DLD1 (cell line): ENCODE data around the gene TGFBI.
"Not testable (repeated sequence)": the region's sequence is repeated elsewhere in the genome, so short reads cannot be mapped to it uniquely, and the experiment has no call there.

Source experiments
- in situ Hi-C: cut with HindIII; loops from 2 replicates; pipeline ENCODE4 v1.10.0; 2017; ENCODE audit warnings: low sequenced_read_pairs

The TGFBI gene

DNA sequence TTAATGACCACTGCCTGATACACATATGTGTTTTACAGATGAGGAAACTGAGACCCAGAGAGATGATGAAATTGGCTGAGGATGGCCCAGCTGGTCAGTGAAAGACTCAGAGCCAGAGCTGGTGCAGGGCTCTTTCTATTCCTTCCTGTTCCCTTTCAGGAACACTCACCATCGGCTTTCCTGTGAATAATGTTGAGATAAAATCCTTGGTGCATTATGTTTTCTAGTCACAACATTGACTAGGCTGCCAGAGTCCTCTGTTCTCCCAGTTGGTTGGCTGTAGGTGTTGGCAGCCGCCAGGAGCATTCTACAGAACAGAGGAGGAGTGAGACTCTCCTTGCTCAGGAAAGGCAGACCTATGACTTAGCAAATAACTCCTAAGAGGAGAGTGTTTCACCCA lies 14.8 kb downstream of the TGFBI start:
- in situ Hi-C loops: no loop called here

DNA sequence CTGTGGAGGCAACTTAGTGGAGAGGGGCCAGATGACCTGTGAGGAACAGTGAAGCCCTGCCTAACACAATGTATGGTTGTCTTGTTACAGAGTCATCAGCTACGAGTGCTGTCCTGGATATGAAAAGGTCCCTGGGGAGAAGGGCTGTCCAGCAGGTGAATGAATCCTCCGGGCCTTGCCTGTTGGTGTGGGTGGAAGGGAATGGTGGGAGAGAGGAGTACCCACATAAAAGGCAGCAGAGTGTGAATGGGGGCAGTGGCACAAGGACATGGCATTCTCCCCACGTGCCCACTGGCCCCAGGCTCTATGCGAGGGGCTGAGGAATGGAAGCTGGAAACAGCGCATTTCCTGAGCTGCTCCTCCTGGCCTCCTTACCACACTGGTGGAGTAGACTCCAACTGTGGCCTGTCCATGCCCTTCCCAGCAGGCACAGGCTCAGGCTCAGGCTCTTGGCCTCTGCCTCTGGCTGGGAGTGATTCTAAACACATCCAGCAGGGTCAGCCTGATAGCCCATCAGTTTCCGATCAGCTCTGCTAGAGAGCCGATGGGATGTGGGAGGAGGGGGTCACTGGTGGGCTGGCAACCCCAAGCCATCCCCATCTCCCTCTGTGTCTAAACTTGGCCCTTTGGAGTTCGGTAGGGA lies 15.3 kb downstream of the TGFBI start:
- in situ Hi-C loops: no loop called here

DNA sequence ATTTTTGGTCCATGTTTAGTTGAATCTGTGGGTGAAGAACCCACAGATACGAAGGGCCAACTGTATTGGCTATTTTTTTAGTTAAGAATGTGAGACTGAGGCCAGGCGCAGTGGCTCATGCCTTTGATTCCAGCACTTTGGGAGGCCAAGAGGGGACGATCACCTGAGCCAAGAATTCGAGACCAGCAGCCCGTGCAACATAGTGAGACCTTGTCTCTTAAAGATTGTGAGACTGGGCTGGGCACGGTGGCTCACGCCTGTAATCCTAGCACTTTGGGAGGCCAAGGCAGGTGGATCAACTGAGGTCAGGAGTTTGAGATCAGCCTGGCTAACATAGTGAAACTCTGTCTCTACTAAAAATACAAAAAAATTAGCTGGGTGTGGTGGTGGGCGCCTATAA lies 16.2 kb downstream of the TGFBI start:
- in situ Hi-C loops: not testable (repeated sequence)

DNA sequence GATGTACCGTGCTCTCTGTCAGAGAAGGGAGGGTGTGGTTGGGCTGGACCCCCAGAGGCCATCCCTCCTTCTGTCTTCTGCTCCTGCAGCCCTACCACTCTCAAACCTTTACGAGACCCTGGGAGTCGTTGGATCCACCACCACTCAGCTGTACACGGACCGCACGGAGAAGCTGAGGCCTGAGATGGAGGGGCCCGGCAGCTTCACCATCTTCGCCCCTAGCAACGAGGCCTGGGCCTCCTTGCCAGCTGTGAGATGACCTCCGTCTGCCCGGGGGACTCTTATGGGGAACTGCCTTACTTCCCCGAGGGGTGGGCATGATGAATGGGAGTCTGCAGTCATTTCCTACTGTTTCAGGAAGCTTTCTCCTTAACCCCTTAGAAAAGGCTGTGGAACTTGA lies 17.5 kb downstream of the TGFBI start:
- in situ Hi-C loops: no loop called here

DNA sequence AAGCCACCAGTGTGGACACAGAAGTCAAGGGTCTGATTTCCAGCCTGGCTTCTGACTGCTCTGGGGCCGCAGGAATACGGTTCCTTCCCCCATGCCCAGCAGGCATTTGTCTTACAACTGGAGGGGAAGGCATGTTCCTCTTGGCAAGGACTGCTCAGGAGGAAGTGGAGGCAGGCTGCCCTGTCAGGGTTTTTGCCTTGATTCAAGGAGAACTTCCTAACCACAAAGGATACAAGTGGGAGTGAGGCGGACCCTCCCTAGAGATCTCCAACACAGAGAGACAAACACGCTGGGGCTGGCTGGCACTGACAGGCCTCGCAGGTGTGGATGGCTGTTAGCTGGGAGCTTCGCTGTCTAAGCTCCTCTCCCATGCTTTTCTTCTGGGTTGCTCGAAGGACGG lies 19.1 kb downstream of the TGFBI start:
- in situ Hi-C loops: no loop called here

DNA sequence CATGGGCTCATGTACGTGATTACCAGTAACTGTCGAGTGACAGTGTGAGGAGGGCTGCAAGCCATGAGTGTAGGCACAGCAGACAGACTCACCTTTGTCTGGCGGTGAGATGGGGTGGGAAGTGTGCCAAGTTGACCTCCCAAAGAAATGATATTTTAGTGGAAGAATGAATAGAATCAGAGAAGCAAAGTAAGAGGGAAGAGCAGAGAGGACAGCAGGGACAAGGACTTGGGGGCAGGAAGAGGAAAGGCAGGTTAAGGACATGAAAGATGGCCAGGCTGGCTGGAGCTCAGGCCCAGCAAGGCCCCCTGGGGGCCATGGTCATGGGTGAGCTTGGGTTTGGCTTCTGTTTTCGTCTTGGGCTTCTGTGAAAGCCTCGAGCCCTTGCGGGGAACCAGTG lies 20.2 kb downstream of the TGFBI start:
- in situ Hi-C loops: no loop called here

DNA sequence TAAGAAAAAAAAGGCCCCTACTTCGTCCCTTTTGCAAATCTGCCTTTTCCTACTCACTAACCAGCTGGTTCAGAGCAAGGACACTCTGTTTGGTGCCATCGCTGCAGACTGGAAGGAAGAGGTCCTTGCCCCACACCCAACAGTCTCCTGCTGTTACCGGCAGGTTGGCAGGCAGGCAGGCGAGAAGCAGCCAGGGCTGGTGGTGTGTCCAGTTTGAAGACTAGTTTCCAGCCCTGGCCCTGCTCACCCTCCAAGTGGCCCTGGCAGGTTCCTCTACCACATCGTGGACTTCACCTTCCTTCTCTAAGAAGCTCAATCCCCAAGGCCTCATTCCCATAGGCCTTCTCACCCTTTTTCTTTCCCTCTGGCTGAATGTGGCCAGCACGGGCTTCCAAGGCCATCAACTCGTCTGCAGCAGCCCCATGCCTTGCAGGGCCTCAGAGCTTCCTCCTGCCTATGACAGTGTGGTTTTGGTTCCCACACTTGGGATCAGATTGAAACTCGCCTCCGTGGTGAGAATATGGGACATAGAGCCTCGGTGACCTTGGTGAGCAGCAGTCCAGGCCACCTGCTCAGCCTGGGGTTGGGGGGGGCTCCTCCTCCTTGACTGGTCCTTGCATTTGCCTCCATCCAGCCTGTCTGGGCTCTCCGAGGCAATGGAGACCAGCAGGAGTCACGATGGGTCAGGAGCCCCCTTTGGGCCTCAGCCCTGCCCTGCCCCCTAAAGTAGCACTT lies 22.9 kb downstream of the TGFBI start:
- in situ Hi-C loops: no loop called here

DNA sequence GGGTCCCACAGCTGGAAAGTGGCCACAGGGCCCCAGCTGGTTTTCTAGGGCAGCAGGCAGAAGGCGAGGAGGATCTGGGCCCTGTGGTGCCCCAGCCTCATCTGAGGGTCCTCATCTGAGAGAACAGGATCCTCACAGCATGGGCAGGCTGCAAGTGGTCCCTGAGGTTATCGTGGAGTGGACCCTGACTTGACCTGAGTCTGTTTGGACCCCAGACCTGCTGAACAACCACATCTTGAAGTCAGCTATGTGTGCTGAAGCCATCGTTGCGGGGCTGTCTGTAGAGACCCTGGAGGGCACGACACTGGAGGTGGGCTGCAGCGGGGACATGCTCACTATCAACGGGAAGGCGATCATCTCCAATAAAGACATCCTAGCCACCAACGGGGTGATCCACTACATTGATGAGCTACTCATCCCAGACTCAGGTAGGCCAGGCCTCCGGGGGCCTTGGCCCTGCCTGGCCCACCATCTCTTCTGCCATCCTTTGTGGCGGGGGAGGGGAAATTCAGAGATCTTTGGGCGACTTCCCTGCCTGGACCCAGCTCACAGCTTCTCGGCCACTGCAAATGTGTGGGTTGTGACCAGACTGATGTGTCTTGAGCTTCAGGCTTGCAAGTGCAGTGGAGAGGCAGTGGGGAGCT lies 24.0 kb downstream of the TGFBI start:
- in situ Hi-C loops: no loop called here

DNA sequence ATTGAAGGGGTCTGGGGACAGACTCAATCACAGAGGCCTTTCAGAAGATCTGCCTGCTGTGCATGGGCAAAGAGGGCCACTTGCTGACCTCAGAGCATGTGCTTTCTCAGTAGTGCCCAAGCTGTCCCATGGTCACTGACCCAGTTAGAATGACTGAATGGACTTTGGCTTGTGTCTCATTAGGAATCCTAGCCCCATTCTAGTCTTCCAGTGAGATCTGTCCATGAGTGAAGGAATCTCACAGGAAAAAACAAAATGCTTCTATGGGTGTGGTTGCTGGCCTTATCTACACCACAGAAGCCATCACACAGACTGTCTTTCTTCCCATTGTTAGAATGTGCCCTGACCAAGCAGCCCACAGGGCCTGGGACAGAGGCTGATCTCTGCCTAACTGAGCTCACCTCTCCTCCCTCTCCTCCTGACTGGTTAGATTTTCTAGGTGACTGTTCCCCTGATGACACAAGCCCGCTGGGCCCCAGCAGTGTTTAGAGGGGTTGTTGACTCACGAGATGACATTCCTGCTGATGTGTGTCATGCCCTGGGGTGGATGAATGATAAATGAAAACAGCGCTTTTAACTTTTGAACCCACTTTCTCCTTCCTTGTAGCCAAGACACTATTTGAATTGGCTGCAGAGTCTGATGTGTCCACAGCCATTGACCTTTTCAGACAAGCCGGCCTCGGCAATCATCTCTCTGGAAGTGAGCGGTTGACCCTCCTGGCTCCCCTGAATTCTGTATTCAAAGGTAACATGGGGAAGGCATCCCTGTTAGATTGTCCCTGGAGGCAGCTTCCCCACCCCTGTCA lies 24.8 kb downstream of the TGFBI start:
- in situ Hi-C loops: no loop called here

DNA sequence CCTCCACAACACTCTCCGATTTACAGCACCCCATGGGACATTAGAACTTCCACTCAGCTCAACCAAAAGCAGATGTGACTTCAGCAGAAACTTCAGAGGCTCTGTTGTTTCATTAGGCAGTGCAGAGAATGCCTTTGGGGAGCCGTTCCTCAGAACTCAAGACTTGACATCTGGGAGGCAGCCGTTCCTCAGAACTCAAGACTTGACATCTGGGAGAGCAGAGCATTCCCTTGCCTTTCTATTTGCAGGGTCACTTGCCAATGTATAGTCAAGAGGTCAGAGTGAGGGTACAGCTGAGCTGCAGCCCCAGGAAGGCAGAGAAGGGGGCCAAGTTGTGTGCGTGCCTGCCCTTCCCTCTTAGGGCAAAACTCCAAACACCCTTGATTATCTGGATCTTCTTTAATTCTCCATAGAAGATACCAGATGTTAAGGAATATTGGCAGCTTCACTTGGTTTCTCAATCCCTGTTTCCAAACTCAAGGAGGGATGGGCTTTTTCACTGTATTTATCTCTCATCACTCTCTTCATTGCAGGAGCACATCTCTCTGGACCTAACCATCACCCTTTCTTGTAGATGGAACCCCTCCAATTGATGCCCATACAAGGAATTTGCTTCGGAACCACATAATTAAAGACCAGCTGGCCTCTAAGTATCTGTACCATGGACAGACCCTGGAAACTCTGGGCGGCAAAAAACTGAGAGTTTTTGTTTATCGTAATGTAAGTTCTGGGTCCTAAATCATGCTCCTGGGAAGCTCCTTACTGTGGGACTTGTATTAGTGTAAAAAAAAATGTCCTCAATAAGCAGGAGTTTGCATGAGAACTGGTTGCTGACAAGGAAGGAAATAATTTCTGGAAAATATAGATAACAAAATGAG lies 25.6 kb downstream of the TGFBI start:
- in situ Hi-C loops: loop anchor here (5.0 kb wide), 1 partner anchor 132 kb away; no protein-coding TSS in a partner anchor

DNA sequence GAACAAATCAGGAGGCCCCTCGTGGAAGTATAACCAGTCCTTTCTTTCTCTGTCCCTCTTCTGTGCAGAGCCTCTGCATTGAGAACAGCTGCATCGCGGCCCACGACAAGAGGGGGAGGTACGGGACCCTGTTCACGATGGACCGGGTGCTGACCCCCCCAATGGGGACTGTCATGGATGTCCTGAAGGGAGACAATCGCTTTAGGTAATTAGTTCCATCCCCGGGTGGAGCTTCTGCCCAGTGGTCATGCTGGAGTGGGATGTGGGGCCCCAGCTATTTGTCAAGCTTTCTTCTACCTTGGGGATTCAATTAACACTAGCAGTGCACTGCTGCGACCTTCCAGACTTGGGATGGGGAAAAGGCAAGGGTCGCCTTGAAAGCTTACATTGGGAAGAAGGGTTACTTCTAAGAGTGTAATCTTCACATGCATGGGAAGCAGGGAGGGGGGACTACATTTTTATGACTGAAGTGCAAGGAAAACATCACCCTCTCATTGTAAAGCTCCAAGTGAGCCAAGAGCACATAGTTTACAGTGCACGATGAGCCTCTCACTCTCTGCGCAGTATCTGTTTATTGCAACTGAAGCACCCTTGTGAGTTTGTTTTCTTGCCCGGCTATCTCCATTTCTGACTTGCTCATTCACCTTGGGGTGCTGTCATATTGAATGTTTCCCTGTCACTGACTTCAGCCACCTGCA lies 27.0 kb downstream of the TGFBI start:
- in situ Hi-C loops: loop anchor here (5.0 kb wide), 1 partner anchor 133 kb away; no protein-coding TSS in a partner anchor

DNA sequence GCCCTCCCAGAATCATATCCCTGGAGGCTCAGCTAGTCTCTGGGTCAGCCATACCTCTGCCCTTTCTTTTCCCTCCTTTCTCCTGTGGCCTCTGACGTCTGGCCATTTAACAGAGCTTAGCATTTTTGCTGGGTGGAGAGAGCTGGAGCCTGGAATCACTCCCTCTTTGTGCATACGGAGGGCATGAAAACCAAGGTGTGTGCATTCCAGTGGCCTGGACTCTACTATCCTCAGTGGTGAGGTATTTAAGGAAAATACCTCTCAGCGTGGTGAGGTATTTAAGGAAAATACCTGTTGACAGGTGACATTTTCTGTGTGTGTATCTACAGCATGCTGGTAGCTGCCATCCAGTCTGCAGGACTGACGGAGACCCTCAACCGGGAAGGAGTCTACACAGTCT lies 27.5 kb downstream of the TGFBI start:
- in situ Hi-C loops: loop anchor here (5.0 kb wide), 1 partner anchor 134 kb away; no protein-coding TSS in a partner anchor

DNA sequence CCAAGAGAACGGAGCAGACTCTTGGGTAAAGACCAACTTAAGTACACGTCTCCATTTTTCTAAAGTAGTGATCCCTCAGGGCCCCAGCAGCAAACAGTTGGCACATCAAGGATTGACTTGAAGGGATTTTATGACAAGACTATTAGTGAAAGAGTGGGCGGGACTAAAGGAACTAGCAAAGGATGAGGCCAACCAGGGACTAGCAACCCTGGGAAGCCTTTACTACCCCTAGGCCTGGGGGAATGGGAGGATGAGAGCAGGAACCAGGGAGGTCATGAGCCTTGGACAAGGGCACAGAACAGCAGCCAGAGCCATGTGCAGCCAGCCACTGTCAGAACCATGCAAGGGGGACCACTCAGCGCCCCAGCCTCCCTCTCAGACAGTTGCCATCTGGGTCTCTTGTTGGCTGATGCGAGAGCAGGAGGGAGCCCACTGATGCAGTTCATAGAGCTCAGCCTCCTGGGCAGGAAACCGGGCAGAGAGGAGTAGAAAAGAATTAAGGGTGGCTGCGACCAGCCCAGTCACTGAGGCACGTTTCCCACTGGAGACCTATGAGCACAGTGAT lies 28.1 kb downstream of the TGFBI start:
- in situ Hi-C loops: loop anchor here (5.0 kb wide), 1 partner anchor 135 kb away; no protein-coding TSS in a partner anchor

DNA sequence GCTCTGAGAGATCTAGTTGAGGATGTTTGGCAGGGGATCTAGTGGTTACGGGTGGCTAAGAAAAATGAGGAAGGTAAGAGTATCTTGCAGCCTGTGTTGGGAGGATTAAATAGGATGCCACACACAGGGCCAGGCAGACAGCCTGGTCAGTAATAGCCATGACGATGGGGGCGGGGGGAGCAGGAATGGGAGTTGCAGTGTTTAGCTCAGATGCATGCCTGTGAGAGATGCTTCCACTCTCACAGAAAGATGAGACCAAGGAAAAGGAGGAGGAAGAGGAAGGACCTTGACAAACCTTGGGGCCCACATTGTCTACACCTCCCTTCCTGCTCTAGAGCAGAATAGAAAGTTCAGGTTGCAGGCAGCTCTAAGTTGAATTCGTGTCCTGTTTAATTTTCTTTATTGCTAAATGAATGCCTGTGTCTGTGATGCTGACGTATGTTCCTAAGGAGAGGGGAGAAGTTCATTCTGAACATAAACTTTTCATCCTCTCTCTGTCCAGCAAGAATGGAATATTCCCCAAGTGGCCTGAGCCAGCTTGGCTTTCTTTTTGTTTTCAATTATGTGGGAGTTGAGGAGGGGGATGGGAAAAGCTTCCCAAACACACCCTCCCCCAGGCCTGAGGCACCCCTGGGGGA lies 28.7 kb downstream of the TGFBI start:
- in situ Hi-C loops: loop anchor here (5.0 kb wide), 1 partner anchor 135 kb away; no protein-coding TSS in a partner anchor

DNA sequence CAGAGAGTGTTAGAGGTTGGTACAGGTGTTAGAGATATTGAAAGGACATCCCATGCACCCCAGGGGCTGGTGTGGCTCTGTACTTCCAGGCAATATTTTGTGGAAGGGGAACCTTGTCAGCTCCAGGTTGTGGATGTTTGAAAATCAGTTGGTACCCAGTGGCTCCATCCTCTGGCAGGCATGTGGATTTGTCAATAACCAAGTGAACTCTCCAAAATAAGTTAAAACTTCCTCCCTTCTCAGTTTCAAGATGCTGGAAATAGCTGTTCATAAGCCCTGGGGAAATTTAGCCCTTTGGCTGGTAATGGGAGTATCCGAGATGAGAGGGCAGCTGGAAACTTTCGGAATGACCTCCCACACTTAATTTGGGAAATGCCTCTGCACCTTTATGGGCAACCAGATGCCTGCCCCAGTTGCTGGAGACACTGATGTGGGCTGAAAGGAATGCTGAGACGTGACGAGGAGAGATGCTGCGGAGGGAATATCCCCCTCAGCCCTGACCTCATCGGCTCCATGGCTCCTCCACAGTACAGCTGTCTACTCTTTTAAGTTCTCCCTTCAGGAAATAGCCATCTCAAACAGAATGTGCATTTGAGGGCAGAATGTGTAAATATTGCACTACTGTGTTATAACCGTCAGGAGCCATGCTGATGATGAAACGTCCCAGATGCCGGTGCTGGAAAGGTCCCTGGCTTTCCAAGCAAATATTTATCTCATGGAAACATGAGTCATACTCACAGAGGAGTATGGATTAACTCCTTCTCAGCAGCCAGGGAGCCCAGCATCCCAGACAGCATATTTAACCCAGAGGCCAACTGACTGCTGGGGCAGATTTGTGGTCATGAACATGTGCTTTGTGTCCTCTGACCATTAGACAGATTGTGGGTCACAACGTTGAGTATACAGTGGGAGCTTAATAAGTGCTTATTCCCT lies 29.5 kb downstream of the TGFBI start:
- in situ Hi-C loops: loop anchor here (5.0 kb wide), 1 partner anchor 136 kb away; no protein-coding TSS in a partner anchor

DNA sequence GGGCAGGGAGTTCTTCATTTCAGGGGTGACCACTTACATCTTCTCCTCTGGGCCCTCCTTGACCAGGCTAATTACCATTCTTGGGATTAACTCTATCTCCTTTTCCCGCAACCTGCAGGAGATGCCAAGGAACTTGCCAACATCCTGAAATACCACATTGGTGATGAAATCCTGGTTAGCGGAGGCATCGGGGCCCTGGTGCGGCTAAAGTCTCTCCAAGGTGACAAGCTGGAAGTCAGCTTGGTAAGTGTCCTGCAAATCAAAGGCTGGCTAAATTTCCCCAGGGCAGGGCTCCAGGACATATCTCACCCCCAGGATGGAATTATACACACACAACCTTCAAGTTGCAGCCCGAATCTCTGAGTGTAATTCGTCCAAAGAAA lies 30.2 kb downstream of the TGFBI start:
- in situ Hi-C loops: loop anchor here (5.0 kb wide), 1 partner anchor 137 kb away; no protein-coding TSS in a partner anchor

DNA sequence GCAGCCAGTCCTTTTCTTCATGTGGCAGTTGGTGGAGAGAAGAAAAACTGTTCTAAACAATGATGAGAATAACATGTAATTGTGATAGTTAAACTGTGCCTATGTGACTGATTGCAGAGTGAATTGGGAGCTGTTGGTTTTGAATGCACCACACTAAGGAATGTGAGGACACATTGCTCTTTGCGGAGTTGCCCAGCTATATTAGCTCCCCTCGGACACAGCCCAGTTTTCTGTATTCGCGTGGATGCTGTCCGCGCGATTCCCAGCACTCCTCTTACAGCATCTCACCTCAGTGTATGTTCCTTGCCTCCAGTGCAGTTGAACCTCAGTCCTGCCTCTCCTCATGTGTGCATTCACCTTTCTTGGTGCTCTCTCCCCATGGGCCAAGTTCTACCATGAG lies 32.2 kb downstream of the TGFBI start:
- in situ Hi-C loops: no loop called here
